ENCODE results near the gene CEP112.

GRCh38 chr17:65592125-65592965, 599.6 kb downstream of the CEP112 start:
- TF ChIP-seq POLR2A (IDR thresholded peaks at IDR 0.05; ENCODE audit: low read depth, low read length), result no peak
- TF ChIP-seq POLR2AphosphoS5 (IDR thresholded peaks at IDR 0.05; ENCODE audit: low read depth, low read length), result no peak
- TF ChIP-seq TAF1 (IDR thresholded peaks at IDR 0.05; ENCODE audit: low read depth, low read length), result no peak
- no peak for TF ChIP-seq SPI1 (IDR thresholded peaks at IDR 0.05; ENCODE audit: low read depth, low read length)

Data from GM12891 (cell line).